Right lobe of liver (tissue), 4 donors: ENCODE results near the gene RNF111.

ENCODE experiments used
- CTCF ChIP-seq, 4 donors: fragments of 200-600 bp in 3 of 4; fragments of 450-650 bp in 1 of 4; IDR thresholded peaks; one replicate each; pipeline versions ENCODE4 v1.5.1 to v1.8.0; 2016 to 2022; ENCODE audit warnings: antibody characterized with exemption in 4 of 4, mild to moderate bottlenecking in 2 of 4
- POLR2A ChIP-seq: fragments of 450-650 bp; IDR thresholded peaks from one replicate; pipeline ENCODE4 v1.6.1; 2017; ENCODE audit warnings: antibody characterized with exemption, mild to moderate bottlenecking
- donor health status: DM: no; HTN: no; CAD: no.
- donor health status: DM: no; HTN: no; CAD: no.
- donor health status: DM: no; HTN: yes; CAD: no.

- no peak for TF ChIP-seq CTCF (IDR thresholded peaks at IDR 0.05)
- no peak for TF ChIP-seq POLR2A
Observed at GRCh38 chr15:59087731-59088130, 100.3 kb downstream of the RNF111 start.
